ENCODE measurements around the gene GTF2F2. TPM values are rescaled to one million over a fixed set of nuclear protein-coding genes. Genes with fewer than 3 reads are reported as not detected.

Gene GTF2F2
- total RNA-seq, 1 donor from 2014 or later = 19.9 TPM

- DNase-seq (ENCODE audit: low spot score in 2 of 2, unreplicated experiment in 2 of 2) = no peak
- no peaks in the 10 kb centered on the region for H3K27me3 Mint-ChIP-seq (ENCODE audit: low read depth)
- no peak overlapping the region for H3K4me3 Mint-ChIP-seq
- TF ChIP-seq, protein P1, sequence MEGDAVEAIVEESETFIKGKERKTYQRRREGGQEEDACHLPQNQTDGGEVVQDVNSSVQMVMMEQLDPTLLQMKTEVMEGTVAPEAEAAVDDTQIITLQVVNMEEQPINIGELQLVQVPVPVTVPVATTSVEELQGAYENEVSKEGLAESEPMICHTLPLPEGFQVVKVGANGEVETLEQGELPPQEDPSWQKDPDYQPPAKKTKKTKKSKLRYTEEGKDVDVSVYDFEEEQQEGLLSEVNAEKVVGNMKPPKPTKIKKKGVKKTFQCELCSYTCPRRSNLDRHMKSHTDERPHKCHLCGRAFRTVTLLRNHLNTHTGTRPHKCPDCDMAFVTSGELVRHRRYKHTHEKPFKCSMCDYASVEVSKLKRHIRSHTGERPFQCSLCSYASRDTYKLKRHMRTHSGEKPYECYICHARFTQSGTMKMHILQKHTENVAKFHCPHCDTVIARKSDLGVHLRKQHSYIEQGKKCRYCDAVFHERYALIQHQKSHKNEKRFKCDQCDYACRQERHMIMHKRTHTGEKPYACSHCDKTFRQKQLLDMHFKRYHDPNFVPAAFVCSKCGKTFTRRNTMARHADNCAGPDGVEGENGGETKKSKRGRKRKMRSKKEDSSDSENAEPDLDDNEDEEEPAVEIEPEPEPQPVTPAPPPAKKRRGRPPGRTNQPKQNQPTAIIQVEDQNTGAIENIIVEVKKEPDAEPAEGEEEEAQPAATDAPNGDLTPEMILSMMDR (IDR thresholded peaks at IDR 0.05; ENCODE audit: unreplicated experiment) = no peak
- peaks cover 9% of the 10 kb centered on the region for H3K36me3 Mint-ChIP-seq
- H3K4me1 Mint-ChIP-seq = no peaks in the 10 kb centered on the region
- H3K9me3 Mint-ChIP-seq = no peaks in the 10 kb centered on the region
- no peak overlapping the region for H3K27ac Mint-ChIP-seq
Measured at GRCh38 chr13:45249662-45250061, 129.4 kb downstream of the GTF2F2 start.

- Mint-ChIP-seq H3K4me3 (no peak overlapping the region), H3K27ac (no peak overlapping the region), H3K9me3 (no peaks in the 10 kb centered on the region), H3K36me3 (peaks cover 6% of the 10 kb centered on the region), H3K4me1 (peaks cover 5% of the 10 kb centered on the region), H3K27me3 (ENCODE audit: low read depth) (no peaks in the 10 kb centered on the region)
- TF ChIP-seq, protein P1 (IDR thresholded peaks at IDR 0.05; ENCODE audit: unreplicated experiment) = no peak
- no peak for DNase-seq (ENCODE audit: low spot score in 2 of 2, unreplicated experiment in 2 of 2)
Measured at GRCh38 chr13:45254396-45254795, 134.1 kb downstream of the GTF2F2 start.

- Mint-ChIP-seq H3K36me3 (peaks cover 6% of the 10 kb centered on the region), H3K27me3 (ENCODE audit: low read depth) (no peaks in the 10 kb centered on the region), H3K9me3 (no peaks in the 10 kb centered on the region), H3K4me1 (peaks cover 5% of the 10 kb centered on the region), H3K27ac (no peak overlapping the region), H3K4me3 (no peak overlapping the region)
- DNase-seq (ENCODE audit: low spot score in 2 of 2, unreplicated experiment in 2 of 2) = no peak
- TF ChIP-seq, protein P1 (IDR thresholded peaks at IDR 0.05; ENCODE audit: unreplicated experiment) = no peak
Measured at GRCh38 chr13:45255247-45255987, 135.1 kb downstream of the GTF2F2 start.

- Mint-ChIP-seq H3K27me3 (ENCODE audit: low read depth) (no peaks in the 10 kb centered on the region), H3K36me3 (peaks cover 6% of the 10 kb centered on the region), H3K4me3 (no peak overlapping the region), H3K27ac (no peak overlapping the region), H3K4me1 (peaks cover 5% of the 10 kb centered on the region), H3K9me3 (no peaks in the 10 kb centered on the region)
- DNase-seq (ENCODE audit: low spot score in 2 of 2, unreplicated experiment in 2 of 2) = no peak
- TF ChIP-seq, protein P1 (IDR thresholded peaks at IDR 0.05; ENCODE audit: unreplicated experiment) = no peak
Measured at GRCh38 chr13:45256254-45256653, 135.9 kb downstream of the GTF2F2 start.

DNA sequence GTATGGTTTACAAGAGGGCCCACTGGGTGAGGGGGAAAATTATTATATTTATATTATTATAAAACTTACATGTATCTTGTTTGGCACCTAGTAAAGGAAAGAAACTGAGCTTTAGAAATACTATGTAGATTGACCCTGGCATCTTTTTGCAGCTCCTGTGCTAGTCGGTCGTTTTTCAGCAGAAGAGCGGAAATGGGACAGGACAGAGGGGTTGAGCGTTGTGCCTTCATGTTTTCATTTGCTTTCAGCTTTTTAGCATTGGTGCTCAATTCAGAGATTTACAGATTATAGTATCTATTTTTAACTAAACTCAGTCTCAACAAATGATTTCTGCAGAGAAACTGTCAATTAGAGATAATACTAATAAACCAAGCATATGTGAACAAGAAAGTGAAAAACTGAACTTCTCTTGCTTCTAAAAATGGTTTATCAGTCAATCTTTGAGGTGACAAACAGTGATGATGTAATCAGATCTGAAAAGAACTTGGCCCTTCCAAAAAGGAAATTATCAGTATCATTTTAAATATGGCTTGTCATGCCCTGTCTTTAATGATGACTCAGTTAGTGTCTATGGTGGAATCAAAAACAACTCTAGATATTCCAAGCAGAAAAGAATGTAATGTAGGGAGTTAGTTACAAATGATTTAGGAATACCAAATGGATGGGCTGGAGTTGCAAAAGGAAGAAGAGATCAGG, 137.5 kb downstream of the GTF2F2 start:
- TF ChIP-seq, protein P1 (IDR thresholded peaks at IDR 0.05; ENCODE audit: unreplicated experiment) = no peak
- DNase-seq (ENCODE audit: low spot score in 2 of 2, unreplicated experiment in 2 of 2) = no peak
- Mint-ChIP-seq H3K36me3 (peaks cover 6% of the 10 kb centered on the region), H3K4me3 (no peak overlapping the region), H3K4me1 (peaks cover 5% of the 10 kb centered on the region), H3K9me3 (no peaks in the 10 kb centered on the region), H3K27me3 (ENCODE audit: low read depth) (no peaks in the 10 kb centered on the region), H3K27ac (no peak overlapping the region)
